NCI-H1694 treated with DMSO at 0.1 percent for 48 hours (cell line): ENCODE data around the gene IL32.

ENCODE experiments used
- DNase-seq: peaks from one replicate; lab custom pipeline; 2025; lab: John Stamatoyannopoulos, UW

The IL32 gene

DNA sequence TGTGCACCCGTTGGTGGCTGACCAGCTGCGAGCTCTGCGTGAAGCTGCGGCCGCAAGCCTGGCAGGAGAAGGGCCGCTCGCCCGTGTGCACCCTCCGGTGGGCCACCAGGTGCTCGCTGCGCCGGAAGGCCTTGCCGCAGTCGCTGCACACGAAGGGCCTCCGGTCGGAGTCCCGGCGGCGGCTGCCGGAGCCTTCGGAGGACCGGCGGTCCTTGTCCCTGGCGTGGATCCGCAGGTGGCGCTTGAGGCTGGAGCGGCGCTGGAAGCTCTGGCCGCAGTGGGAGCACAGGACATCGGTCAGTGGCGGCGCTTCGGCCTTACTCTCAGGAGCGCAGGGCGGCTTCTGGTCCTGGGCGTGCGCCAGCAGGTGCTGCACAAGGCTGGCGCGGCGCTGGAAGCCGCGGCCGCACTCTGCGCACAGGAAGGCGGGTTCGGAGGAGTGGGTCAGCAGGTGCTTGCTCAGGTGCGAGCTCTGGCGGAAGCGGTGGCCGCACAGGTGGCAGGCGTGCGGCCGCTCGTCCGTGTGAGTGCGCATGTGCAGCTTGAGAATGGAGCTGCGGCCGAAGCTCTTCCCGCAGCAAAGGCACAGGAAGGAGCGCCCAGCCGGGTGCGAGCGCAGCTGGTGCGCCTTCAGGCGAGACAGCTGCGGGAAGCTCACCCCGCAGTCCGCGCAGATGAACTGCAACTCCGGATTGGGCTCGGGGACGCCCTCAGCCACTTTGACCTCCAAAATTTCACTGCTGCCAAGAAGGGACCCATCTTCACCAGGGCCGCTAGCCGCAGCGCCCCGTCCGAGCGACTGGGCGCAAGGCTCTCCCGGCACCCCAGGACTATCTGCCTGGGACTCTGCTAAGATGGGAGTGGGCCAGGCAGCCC lies 24.5 kb downstream of the IL32 start:
- DNase-seq: no peak

- no peak for DNase-seq
Observed at GRCh38 chr16:3091551-3091950, 26.1 kb downstream of the IL32 start.

- no peak for DNase-seq
Observed at GRCh38 chr16:3092501-3092941, 27.1 kb downstream of the IL32 start.

DNA sequence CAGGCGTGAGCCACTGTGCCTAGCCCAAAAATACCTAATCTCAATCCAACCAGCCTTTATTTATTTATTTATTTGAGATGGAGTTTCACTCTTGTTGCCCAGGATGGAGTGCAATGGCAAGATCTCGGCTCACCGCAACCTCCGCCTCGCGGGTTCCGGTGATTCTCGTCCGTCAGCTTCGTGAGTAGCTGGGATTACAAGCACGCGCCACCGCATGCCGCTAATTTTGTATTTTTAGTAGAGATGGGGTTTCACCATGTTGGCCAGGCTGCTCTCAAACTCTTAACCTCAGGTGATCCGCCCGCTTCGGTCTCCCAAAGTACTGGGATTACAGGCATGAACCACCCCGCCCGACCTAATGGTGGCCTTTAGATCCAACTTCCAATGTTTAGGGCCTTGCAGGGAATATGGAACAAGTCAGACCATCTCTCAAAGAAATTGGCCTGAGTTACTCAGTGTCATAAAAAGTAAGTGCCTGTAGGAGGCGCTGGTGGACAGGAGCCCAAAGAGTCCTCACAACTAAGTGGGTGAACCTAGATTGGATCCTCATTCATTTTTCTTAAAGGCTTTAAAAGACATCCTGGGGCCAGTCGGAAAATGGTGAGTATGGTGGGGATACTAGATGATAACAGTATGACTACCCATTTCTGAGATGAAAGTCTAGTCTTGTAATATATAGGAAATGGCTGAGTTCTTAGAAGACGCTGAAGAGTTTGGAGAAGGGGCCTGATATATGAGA lies 29.0 kb downstream of the IL32 start:
- DNase-seq: peak; percentile 45

GRCh38 chr16:3095869-3096268 lies 30.4 kb downstream of the IL32 start:
- no peak for DNase-seq

DNA sequence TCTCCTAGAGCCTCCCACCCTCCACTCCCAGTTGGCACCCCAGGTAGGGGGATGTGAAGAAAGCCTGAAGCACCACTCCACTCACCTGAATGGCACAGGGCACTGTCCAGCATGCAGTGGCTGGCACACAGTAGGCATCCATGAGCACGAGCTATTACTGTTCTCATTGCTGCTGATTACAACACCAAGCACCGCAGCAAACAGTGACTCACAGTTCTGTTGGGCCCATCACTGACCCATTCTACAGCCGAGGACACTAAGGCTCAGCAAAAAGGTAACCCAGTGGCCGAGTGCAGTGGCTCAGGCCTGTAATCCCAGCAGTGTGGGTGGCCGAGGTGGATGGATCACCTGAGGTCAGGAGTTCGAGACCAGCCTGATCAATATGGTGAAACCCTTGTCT lies 30.9 kb downstream of the IL32 start:
- no peak for DNase-seq

- no peak for DNase-seq
Observed at GRCh38 chr16:3097266-3097665, 31.8 kb downstream of the IL32 start.

- no peak for DNase-seq
Observed at GRCh38 chr16:3098459-3099394, 33.3 kb downstream of the IL32 start, which contains the start of gene ZSCAN10. ZSCAN10 (minus strand) TSS chr16:3099294; CDS start chr16:3092937, 6,357 bp downstream.

DNA sequence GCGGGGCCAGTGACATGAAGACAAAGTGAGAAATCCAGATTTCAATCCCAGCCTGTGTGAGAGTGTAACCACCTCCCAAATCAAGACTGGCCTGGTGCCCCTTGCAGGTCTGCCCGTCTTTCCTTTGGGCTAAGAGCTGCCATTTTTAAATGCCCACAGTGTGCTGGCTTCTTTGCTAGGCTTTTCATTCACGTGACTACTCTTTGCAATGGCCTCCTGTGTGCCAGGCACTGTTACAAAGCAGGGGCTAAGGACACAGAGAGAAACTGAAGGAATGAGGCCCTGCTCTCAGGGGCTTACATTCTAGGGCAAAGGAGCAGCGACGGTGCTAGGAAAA lies 33.9 kb downstream of the IL32 start:
- DNase-seq: no peak

DNA sequence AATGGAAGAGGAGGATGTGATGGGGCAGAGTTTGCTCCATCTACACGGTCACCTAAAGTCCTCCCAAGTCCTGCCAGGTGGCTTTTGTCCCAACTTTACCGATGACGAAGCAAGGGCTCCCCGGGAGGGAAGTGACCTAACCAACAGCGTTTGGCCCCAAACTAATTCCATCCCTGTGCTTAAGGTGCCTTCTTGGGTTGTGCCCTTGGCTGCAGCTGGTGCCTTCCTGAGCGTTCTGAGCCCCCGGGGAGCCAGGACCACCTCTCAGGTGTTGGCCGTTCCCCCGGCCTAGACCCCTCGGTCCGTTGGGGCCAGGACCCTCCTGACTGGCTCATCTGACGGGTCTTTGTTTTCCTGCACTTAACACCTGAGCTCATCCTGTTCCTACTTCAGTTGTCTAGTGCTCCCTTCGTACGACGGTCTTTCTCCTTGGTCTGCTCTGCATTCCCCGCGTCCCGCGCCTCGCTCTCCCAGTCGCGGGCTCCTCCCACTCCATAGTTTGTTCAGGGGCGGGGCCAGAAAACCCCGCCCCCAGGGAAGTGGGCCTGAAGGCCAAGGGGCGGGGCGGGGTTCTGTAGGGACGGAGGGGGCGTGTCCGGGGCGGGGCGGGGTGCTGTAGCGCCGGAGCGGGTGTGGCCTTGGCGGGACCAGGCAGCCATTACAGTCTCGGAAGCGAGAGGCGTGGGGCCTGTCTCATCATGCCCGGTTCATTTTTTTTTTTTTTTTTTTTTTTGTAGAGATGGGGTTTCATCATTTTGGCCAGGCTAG lies 34.5 kb downstream of the IL32 start:
- DNase-seq: no peak

GRCh38 chr16:3101018-3101840 lies 35.8 kb downstream of the IL32 start:
- peak; percentile 29 for DNase-seq

DNA sequence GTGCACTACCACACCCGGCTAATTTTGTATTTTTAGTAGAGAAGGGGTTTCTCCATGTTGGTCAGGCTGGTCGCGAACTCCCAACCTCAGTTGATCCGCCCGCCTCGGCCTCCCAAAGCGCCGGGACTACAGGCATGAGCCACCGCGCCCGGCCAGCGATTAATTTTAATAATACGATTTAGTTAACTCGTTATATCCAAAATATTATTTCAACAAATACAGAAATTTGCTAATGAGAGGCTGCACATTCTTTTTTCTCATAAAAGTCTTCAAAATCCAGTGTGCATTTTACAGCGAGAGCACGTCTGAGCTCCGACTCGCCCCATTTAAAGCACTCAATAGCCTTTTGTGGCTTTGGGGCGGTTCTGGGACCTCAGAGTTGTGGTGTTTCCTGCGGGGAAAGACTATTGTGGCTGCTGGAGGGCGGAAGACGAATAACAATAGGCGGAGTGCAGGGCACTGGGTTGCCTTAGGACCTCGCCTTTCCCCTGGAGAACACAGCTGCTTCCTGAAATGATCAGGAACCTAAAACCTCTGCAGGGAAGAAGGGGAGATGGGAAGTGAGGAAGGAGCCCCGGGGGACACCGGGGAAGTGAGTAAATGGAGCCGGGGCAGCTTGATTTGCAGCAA lies 36.5 kb downstream of the IL32 start:
- no peak for DNase-seq

DNA sequence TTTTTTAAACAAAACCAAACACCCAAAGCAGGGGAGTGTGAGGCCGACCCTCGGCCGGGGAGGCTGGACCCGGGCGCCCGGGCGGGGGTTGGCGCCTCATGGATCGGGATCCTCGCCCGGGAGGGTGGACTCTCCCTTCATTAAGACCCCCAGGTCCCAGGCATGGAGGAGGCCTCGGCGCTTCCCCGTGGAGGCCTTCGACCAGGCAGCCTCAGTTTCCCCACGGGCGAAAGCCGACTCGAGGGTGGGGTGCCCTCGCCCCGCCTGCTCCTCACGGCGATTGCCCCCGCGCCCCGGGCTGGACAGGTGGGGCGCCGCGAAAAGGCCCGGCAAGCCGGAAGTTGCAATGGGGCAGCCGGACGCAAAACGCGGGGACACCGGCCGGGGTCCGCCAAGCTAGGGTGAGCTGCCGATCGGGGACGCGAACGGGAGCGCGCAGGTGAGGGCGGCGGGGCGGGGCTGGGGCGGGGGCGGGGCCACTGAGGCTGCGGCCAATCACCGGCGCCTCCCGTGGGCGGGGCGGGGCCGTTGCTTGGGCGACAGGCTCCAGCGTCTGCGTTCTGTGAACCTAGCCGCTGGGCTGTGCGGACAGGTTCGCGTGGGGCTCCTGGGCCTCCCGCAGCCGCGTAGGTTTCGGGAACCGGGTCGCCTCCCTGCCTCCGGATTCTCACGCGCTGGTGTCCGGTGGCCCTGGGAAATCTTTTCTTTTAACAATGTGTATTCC lies 40.9 kb downstream of the IL32 start:
- DNase-seq: peak; percentile 64

DNA sequence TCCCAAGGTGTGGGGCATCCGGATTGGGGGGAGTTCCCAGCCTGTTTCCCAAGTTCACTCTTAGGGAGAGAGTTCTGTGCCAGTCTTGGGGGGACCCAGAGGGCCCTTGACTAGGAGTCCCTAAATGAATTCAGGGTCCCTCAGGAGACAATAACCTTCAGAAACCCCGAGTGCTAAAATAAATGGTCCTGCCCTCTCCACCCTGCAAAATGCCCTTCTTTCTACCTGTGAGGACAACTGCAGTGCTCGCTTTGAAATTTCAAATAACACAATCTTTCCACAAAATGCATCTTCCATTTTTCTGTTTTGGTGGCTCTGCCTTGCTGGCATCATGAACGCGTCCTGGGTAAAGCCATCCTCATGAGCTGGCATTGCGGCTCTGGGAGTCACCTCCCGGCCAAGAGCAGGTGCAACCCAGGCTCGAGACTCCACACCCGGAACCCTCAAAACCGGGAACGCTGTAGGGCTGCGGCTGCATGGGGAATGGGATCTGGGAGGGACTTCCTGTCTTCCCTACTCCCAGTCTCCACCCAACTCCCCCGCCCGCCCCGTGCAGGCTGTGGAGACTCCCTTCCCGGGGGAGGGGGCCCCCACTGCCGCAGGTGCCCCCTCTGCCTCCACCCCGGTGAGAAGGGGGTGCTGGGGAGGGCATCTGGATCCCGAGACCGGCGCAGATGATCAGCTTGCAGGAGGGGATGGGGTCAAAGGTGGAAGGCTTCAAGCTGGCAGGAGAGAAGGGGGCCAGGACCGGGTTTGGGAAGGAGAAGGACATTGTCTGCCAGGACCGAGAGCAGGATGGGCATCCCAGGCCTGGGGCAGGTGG lies 46.8 kb downstream of the IL32 start, which contains the start of gene ZNF205:
Gene ZNF205, plus strand, starts transcription at position 529 of the 823 bp plus-strand sequence. CDS start 845 bp downstream, outside the sequence.
- DNase-seq: peak; percentile 49

- DNase-seq: no peak
Observed at GRCh38 chr16:3112881-3113574, 47.6 kb downstream of the IL32 start.

GRCh38 chr16:3113765-3114479 lies 48.5 kb downstream of the IL32 start:
- DNase-seq: no peak

- DNase-seq: no peak
Observed at GRCh38 chr16:3115003-3115402, 49.6 kb downstream of the IL32 start.
